Neural cell (in vitro differentiated cells): ENCODE measurements around the gene FAF1. TPM values are rescaled to one million over a fixed set of nuclear protein-coding genes. Genes with fewer than 3 reads are reported as not detected.

Experiments
- H2AFZ ChIP-seq: fragments of 200-600, 300-800 bp; sonication (generic), shearing (Covaris generic); 2 replicates; pipeline ENCODE4 v1.6.0; 2014; ENCODE audit warnings: low read depth, mild to moderate bottlenecking, antibody characterized with exemption, low read length, moderate library complexity
- H3F3A ChIP-seq: fragments of 200-600 bp; shearing (Covaris generic); 2 replicates; pipeline ENCODE4 v1.6.1; 2016; ENCODE audit warnings: mild to moderate bottlenecking, moderate library complexity, mixed read lengths, antibody characterized with exemption, low read length; ENCODE audit not compliant: insufficient read depth, poor library complexity, severe bottlenecking
- H3K27ac ChIP-seq: fragments of 200-600, 300-800 bp; sonication (generic), shearing (Covaris generic); 2 replicates; pipeline ENCODE4 v1.5.1; 2014; ENCODE audit warnings: mild to moderate bottlenecking, low read length, moderate library complexity
- H3K27me3 ChIP-seq: fragments of 300-800, 200-600 bp; sonication (generic), shearing (Covaris generic); 2 replicates; pipeline ENCODE4 v1.6.0; 2014; ENCODE audit warnings: mild to moderate bottlenecking, low read depth, low read length, moderate library complexity; ENCODE audit not compliant: insufficient read depth
- H3K36me3 ChIP-seq: fragments of 300-800, 200-600 bp; sonication (generic), shearing (Covaris generic); 2 replicates; pipeline ENCODE4 v1.5.1; 2014; ENCODE audit warnings: mild to moderate bottlenecking, antibody characterized with exemption, low read length, moderate library complexity; ENCODE audit not compliant: insufficient read depth
- H3K4me2 ChIP-seq: fragments of 300-800, 200-600 bp; sonication (generic), shearing (Covaris generic); 2 replicates; pipeline ENCODE4 v1.6.0; 2014; ENCODE audit warnings: mild to moderate bottlenecking, low read length
- H3K4me3 ChIP-seq: fragments of 300-800, 200-600 bp; sonication (generic), shearing (Covaris generic); 2 replicates; pipeline ENCODE4 v1.5.1; 2014; ENCODE audit warnings: mild to moderate bottlenecking, low read length, moderate library complexity
- H3K79me2 ChIP-seq: fragments of 200-600 bp; shearing (Covaris generic); replicated peaks from 2 replicates; pipeline ENCODE4 v1.6.0; 2014; ENCODE audit warnings: mild to moderate bottlenecking, low read length, moderate library complexity; ENCODE audit not compliant: insufficient read depth
- H3K9ac ChIP-seq: fragments of 300-800, 200-600 bp; sonication (generic), shearing (Covaris generic); 2 replicates; pipeline ENCODE4 v1.6.1; 2016; ENCODE audit warnings: mild to moderate bottlenecking, low read length, mixed read lengths
- H3K9me2 ChIP-seq: fragments of 200-600 bp; shearing (Covaris generic); 2 replicates; pipeline ENCODE4 v1.6.1; 2016; ENCODE audit warnings: mild to moderate bottlenecking, low read length, mixed read lengths; ENCODE audit not compliant: insufficient read depth
- H3K9me3 ChIP-seq: fragments of 200-600, 300-800 bp; sonication (generic), shearing (Covaris generic); 2 replicates; pipeline ENCODE4 v1.6.1; 2016; ENCODE audit warnings: mild to moderate bottlenecking, mixed run types, low read length, moderate library complexity, mixed read lengths
- H4K20me1 ChIP-seq: fragments of 200-600 bp; shearing (Covaris generic); 2 replicates; pipeline ENCODE4 v1.6.1; 2016; ENCODE audit warnings: mild to moderate bottlenecking, mixed run types; ENCODE audit not compliant: insufficient read depth
- CTCF ChIP-seq: fragments of 450-650 bp; IDR thresholded peaks from 2 replicates; pipeline ENCODE4 v1.5.1; 2014; ENCODE audit warnings: antibody characterized with exemption, mild to moderate bottlenecking, moderate library complexity; ENCODE audit not compliant: poor library complexity, severe bottlenecking
- EP300 ChIP-seq: fragments of 450-650 bp; conservative IDR thresholded peaks from 2 replicates; pipeline ENCODE4 v1.6.1; 2014; ENCODE audit warnings: antibody characterized with exemption, mild to moderate bottlenecking, moderate library complexity; ENCODE audit not compliant: poor library complexity, severe bottlenecking
- EZH2 ChIP-seq: fragments of 200-600, 300-800 bp; shearing (Covaris generic), sonication (generic); IDR thresholded peaks from 2 replicates; pipeline ENCODE4 v1.6.1; 2014; ENCODE audit warnings: antibody characterized with exemption, low read length, borderline replicate concordance, mild to moderate bottlenecking; ENCODE audit not compliant: insufficient read depth, poor library complexity, severe bottlenecking
- MXI1 ChIP-seq: fragments of 450-650 bp; conservative IDR thresholded peaks from 2 replicates; pipeline ENCODE4 v1.6.1; 2014; ENCODE audit warnings: antibody characterized with exemption, mild to moderate bottlenecking; ENCODE audit not compliant: poor library complexity, severe bottlenecking
- POLR2AphosphoS5 ChIP-seq: IDR thresholded peaks from 2 replicates; pipeline ENCODE4 v1.6.1; 2012
- REST ChIP-seq: IDR thresholded peaks from 2 replicates; pipeline ENCODE4 v1.6.1; 2012; ENCODE audit warnings: borderline replicate concordance
- SMC3 ChIP-seq: fragments of 450-650 bp; conservative IDR thresholded peaks from 2 replicates; pipeline ENCODE4 v1.6.1; 2014; ENCODE audit warnings: antibody characterized with exemption, mild to moderate bottlenecking, moderate library complexity; ENCODE audit not compliant: poor library complexity
- TAF1 ChIP-seq: IDR thresholded peaks from 2 replicates; pipeline ENCODE4 v1.6.1; 2012; ENCODE audit warnings: low read depth
- polyA plus RNA-seq: library from polyadenylated mRNA; depleted of rRNA; stranded (reverse); fragments of >200 nt; gene quantifications from 2 replicates; pipeline ENCODE4 v1.2.3, GENCODE V29; 2014

The FAF1 gene
- polyA plus RNA-seq, 1 donor from 2014 or later = 52.1 TPM

- H3K9me2 ChIP-seq = no peaks in the 10 kb centered on the region
- no peak overlapping the region for H3K9ac ChIP-seq
- H3K9me3 ChIP-seq = no peaks in the 10 kb centered on the region
- H3K36me3 ChIP-seq = no peaks in the 10 kb centered on the region
- no peaks in the 10 kb centered on the region for H3K79me2 ChIP-seq
- no peaks in the 10 kb centered on the region for H4K20me1 ChIP-seq
- peak; percentile 65 for TF ChIP-seq EZH2
- TF ChIP-seq MXI1 = no peak
- peaks cover 98% of the 10 kb centered on the region for H3K27me3 ChIP-seq
- no peaks in the 10 kb centered on the region for H3F3A ChIP-seq
- H3K27ac ChIP-seq = no peak overlapping the region
- peak overlapping the region; percentile 67 for H3K4me3 ChIP-seq
- H2AFZ ChIP-seq = no peak overlapping the region
- no peak overlapping the region for H3K4me2 ChIP-seq
These were observed 540.0 kb downstream of the FAF1 start for GRCh38 chr1:50419907-50420677.

GRCh38 chr1:50419192-50419906, 540.7 kb downstream of the FAF1 start:
- peak; percentile 99 for TF ChIP-seq EZH2
- no peak for TF ChIP-seq TAF1
- TF ChIP-seq SMC3 = no peak
- Histone ChIP-seq H3K9ac (no peak overlapping the region), H3K4me2 (no peak overlapping the region), H3K4me3 (no peak overlapping the region), H3K9me3 (no peaks in the 10 kb centered on the region), H3K36me3 (no peaks in the 10 kb centered on the region), H2AFZ (no peak overlapping the region), H3K9me2 (no peaks in the 10 kb centered on the region), H3K27me3 (peaks cover 98% of the 10 kb centered on the region), H4K20me1 (no peaks in the 10 kb centered on the region), H3K79me2 (no peaks in the 10 kb centered on the region), H3K27ac (no peak overlapping the region), H3F3A (no peaks in the 10 kb centered on the region)

- Histone ChIP-seq H3K4me3 (peak overlapping the region; percentile 49), H3K9me3 (peaks cover 6% of the 10 kb centered on the region), H3K27me3 (peaks cover 98% of the 10 kb centered on the region), H3K4me2 (no peak overlapping the region), H3K9ac (no peak overlapping the region), H4K20me1 (no peaks in the 10 kb centered on the region), H2AFZ (no peak overlapping the region), H3K79me2 (no peaks in the 10 kb centered on the region), H3K27ac (no peak overlapping the region), H3K9me2 (no peaks in the 10 kb centered on the region), H3K36me3 (no peaks in the 10 kb centered on the region), H3F3A (no peaks in the 10 kb centered on the region)
- no peak for TF ChIP-seq EP300
- TF ChIP-seq POLR2AphosphoS5 = no peak
- TF ChIP-seq REST = no peak
- TF ChIP-seq SMC3 = no peak
- TF ChIP-seq TAF1 = no peak
- TF ChIP-seq EZH2 = peak; percentile 94
- TF ChIP-seq CTCF = no peak
- no peak for TF ChIP-seq MXI1
These were observed 541.4 kb downstream of the FAF1 start for GRCh38 chr1:50418600-50419109.
